Muscle layer of colon (tissue), 2 donors: ENCODE data around the gene DISP3.

Experiments
- H3K27ac ChIP-seq: one replicate; pipeline ENCODE4 v1.7.0; 2013; ENCODE audit warnings: low read depth, mild to moderate bottlenecking, low read length, moderate library complexity
- H3K27me3 ChIP-seq, 2 donors: one replicate each; pipeline ENCODE4 v1.7.0; 2013; ENCODE audit warnings: low read length in 2 of 2, mild to moderate bottlenecking in 2 of 2; ENCODE audit not compliant: insufficient read depth in 2 of 2, control insufficient read depth in 1 of 2
- H3K36me3 ChIP-seq: one replicate; pipeline ENCODE4 v1.7.0; 2013; ENCODE audit warnings: mild to moderate bottlenecking, low read length; ENCODE audit not compliant: insufficient read depth
- H3K4me1 ChIP-seq: one replicate; pipeline ENCODE4 v1.7.0; 2013; ENCODE audit warnings: mild to moderate bottlenecking, low read length; ENCODE audit not compliant: insufficient read depth
- H3K4me3 ChIP-seq, 2 donors: one replicate each; pipeline ENCODE4 v1.7.0; 2013; ENCODE audit warnings: low read length in 2 of 2, low read depth in 1 of 2, mild to moderate bottlenecking in 1 of 2, moderate library complexity in 1 of 2
- H3K9ac ChIP-seq: one replicate; pipeline ENCODE4 v1.7.0; 2013; ENCODE audit warnings: low read length
- H3K9me3 ChIP-seq: one replicate; pipeline ENCODE4 v1.7.0; 2013; ENCODE audit warnings: mild to moderate bottlenecking, low read length
- donor health status: abdominal sarcoma.
- donor health status: Adenocarcinoma of cecum.

The DISP3 gene

GRCh38 chr1:11535761-11536572, 57.0 kb downstream of the DISP3 start:
- Histone ChIP-seq H3K9ac (no peak overlapping the region), H3K27ac (no peak overlapping the region), H3K9me3 (no peaks in the 10 kb centered on the region), H3K4me1 (no peaks in the 10 kb centered on the region), H3K27me3 (peaks cover 0 to 4% of the 10 kb centered on the region in 2 donors), H3K36me3 (no peaks in the 10 kb centered on the region), H3K4me3 (no peak overlapping the region)

GRCh38 chr1:11536573-11537379, 57.8 kb downstream of the DISP3 start:
- Histone ChIP-seq H3K27ac (no peak overlapping the region), H3K9ac (no peak overlapping the region), H3K4me3 (no peak overlapping the region), H3K27me3 (peaks cover 0 to 4% of the 10 kb centered on the region in 2 donors), H3K4me1 (no peaks in the 10 kb centered on the region), H3K36me3 (no peaks in the 10 kb centered on the region), H3K9me3 (no peaks in the 10 kb centered on the region)

GRCh38 chr1:11537380-11537764, 58.4 kb downstream of the DISP3 start:
- no peaks in the 10 kb centered on the region for H3K36me3 ChIP-seq
- peaks cover 0 to 4% of the 10 kb centered on the region in 2 donors for H3K27me3 ChIP-seq
- H3K27ac ChIP-seq = no peak overlapping the region

GRCh38 chr1:11537854-11538591, 59.1 kb downstream of the DISP3 start:
- Histone ChIP-seq H3K4me1 (no peaks in the 10 kb centered on the region), H3K27ac (no peak overlapping the region), H3K36me3 (no peaks in the 10 kb centered on the region), H3K4me3 (no peak overlapping the region), H3K9ac (no peak overlapping the region), H3K27me3 (peaks cover 0 to 4% of the 10 kb centered on the region in 2 donors), H3K9me3 (no peaks in the 10 kb centered on the region)

More at GRCh38 chr1:11537380-11537764, 58.4 kb downstream of the DISP3 start:
- Histone ChIP-seq H3K4me3 (no peak overlapping the region), H3K9ac (no peak overlapping the region), H3K9me3 (no peaks in the 10 kb centered on the region), H3K4me1 (no peaks in the 10 kb centered on the region)

- Histone ChIP-seq H3K9ac (no peak overlapping the region), H3K4me3 (no peak overlapping the region), H3K9me3 (no peaks in the 10 kb centered on the region), H3K27ac (no peak overlapping the region), H3K4me1 (no peaks in the 10 kb centered on the region), H3K27me3 (peaks cover 0 to 4% of the 10 kb centered on the region in 2 donors), H3K36me3 (no peaks in the 10 kb centered on the region)
These were observed 59.9 kb downstream of the DISP3 start for GRCh38 chr1:11538886-11539285.

GRCh38 chr1:11539850-11540772, 61.2 kb downstream of the DISP3 start:
- H3K27ac ChIP-seq = no peak overlapping the region
- H3K27me3 ChIP-seq = peaks cover 0 to 4% of the 10 kb centered on the region in 2 donors
- no peaks in the 10 kb centered on the region for H3K9me3 ChIP-seq
- no peak overlapping the region for H3K9ac ChIP-seq
- no peaks in the 10 kb centered on the region for H3K4me1 ChIP-seq
- H3K4me3 ChIP-seq = no peak overlapping the region
- H3K36me3 ChIP-seq = no peaks in the 10 kb centered on the region

GRCh38 chr1:11540773-11541160, 61.8 kb downstream of the DISP3 start:
- Histone ChIP-seq H3K4me1 (no peaks in the 10 kb centered on the region), H3K9ac (no peak overlapping the region), H3K27me3 (peaks cover 0 to 7% of the 10 kb centered on the region in 2 donors)

GRCh38 chr1:11541236-11541635, 62.3 kb downstream of the DISP3 start:
- Histone ChIP-seq H3K27ac (no peak overlapping the region), H3K9me3 (no peaks in the 10 kb centered on the region), H3K4me3 (no peak overlapping the region), H3K9ac (no peak overlapping the region), H3K4me1 (no peaks in the 10 kb centered on the region), H3K36me3 (no peaks in the 10 kb centered on the region), H3K27me3 (peaks cover 0 to 8% of the 10 kb centered on the region in 2 donors)

More at GRCh38 chr1:11540773-11541160, 61.8 kb downstream of the DISP3 start:
- H3K4me3 ChIP-seq = no peak overlapping the region
- no peaks in the 10 kb centered on the region for H3K9me3 ChIP-seq
- no peak overlapping the region for H3K27ac ChIP-seq
- H3K36me3 ChIP-seq = no peaks in the 10 kb centered on the region

GRCh38 chr1:11541956-11542355, 63.0 kb downstream of the DISP3 start:
- no peak overlapping the region for H3K27ac ChIP-seq
- no peak overlapping the region for H3K9ac ChIP-seq
- no peaks in the 10 kb centered on the region for H3K36me3 ChIP-seq
- H3K4me1 ChIP-seq = no peaks in the 10 kb centered on the region
- no peaks in the 10 kb centered on the region for H3K9me3 ChIP-seq
- no peak overlapping the region for H3K4me3 ChIP-seq
- H3K27me3 ChIP-seq = peaks cover 0 to 4% of the 10 kb centered on the region in 2 donors

- H3K4me1 ChIP-seq = no peaks in the 10 kb centered on the region
- H3K27me3 ChIP-seq = peaks cover 0 to 4% of the 10 kb centered on the region in 2 donors
- no peaks in the 10 kb centered on the region for H3K36me3 ChIP-seq
These were observed 64.4 kb downstream of the DISP3 start for GRCh38 chr1:11543392-11543791.

More at GRCh38 chr1:11543392-11543791, 64.4 kb downstream of the DISP3 start:
- no peaks in the 10 kb centered on the region for H3K9me3 ChIP-seq
- no peak overlapping the region for H3K4me3 ChIP-seq
- no peak overlapping the region for H3K27ac ChIP-seq
- H3K9ac ChIP-seq = no peak overlapping the region
